BLaER1 treated with 17β-estradiol and CSF1 and Interleukin-3, amounts not matched to agents 10 nM and 100 nM (cell line): Measurements from ENCODE around the gene SLIRP.
A peak's percentile ranks its signal among the peaks of the same experiment; 100 is the strongest.

Source experiments
- H3K27ac ChIP-seq, 11 experiments: shearing (Covaris generic); formaldehyde crosslinking; 2 replicates each; pipeline ENCODE4 v1.8.1; 2022
- H3K27me3 ChIP-seq, 11 experiments: shearing (Covaris generic); formaldehyde crosslinking; 2 replicates each; pipeline ENCODE4 v1.8.1; 2022
- H3K36me3 ChIP-seq, 11 experiments: shearing (Covaris generic); formaldehyde crosslinking; 2 replicates each; pipeline ENCODE4 v1.8.1; 2022
- H3K4me1 ChIP-seq, 10 experiments: shearing (Covaris generic); formaldehyde crosslinking; 2 replicates each; pipeline ENCODE4 v1.8.1; 2022
- H3K4me2 ChIP-seq, 11 experiments: shearing (Covaris generic); formaldehyde crosslinking; 2 replicates each; pipeline ENCODE4 v1.8.1; 2022
- H3K4me3 ChIP-seq, 10 experiments: shearing (Covaris generic); formaldehyde crosslinking; 2 replicates each; pipeline ENCODE4 v1.8.1; 2022
- H3K9ac ChIP-seq, 11 experiments: shearing (Covaris generic); formaldehyde crosslinking; 2 replicates each; pipeline ENCODE4 v1.8.1; 2022
- H3K9me3 ChIP-seq, 11 experiments: shearing (Covaris generic); formaldehyde crosslinking; replicated peaks in 1 of 11; 2 replicates each; pipeline ENCODE4 v1.8.1; 2022
- H4K20me1 ChIP-seq, 11 experiments: shearing (Covaris generic); formaldehyde crosslinking; 2 replicates each; pipeline ENCODE4 v1.8.1; 2022
- Cebpa-rat ChIP-seq, 11 experiments: shearing (Covaris generic); IDR thresholded peaks; 2 replicates each; pipeline ENCODE4 v1.8.1; 2022

The SLIRP gene

GRCh38 chr14:77681196-77682157 is 26.4 kb upstream of the SLIRP start:
- Histone ChIP-seq H3K4me3 (no peak overlapping the region), H3K36me3 (peaks cover 64 to 95% (median 82%) of the 10 kb centered on the region in 11 experiments), H3K27me3 (no peaks in the 10 kb centered on the region), H3K9ac (no peak overlapping the region), H3K27ac (no peak overlapping the region), H4K20me1 (no peaks in the 10 kb centered on the region), H3K4me2 (peak overlapping the region in 5 of 11 experiments; percentile 1 to 37 (median 29); a peak in 6 of 22 replicates), H3K4me1 (peaks cover 0 to 17% (median 11%) of the 10 kb centered on the region in 10 experiments; a peak in 11 of 20 replicates), H3K9me3 (no peaks in the 10 kb centered on the region)
- no peak for TF ChIP-seq Cebpa-rat (IDR thresholded peaks at IDR 0.05)

- H3K9me3 ChIP-seq, result no peaks in the 10 kb centered on the region
- peak overlapping the region in 5 of 11 experiments; percentile 1 to 37 (median 29); a peak in 5 of 22 replicates for H3K4me2 ChIP-seq
- H4K20me1 ChIP-seq, result no peaks in the 10 kb centered on the region
- peaks cover 68 to 95% (median 83%) of the 10 kb centered on the region in 11 experiments for H3K36me3 ChIP-seq
- no peak overlapping the region for H3K27ac ChIP-seq
- H3K9ac ChIP-seq, result no peak overlapping the region
- H3K27me3 ChIP-seq, result no peaks in the 10 kb centered on the region
- TF ChIP-seq Cebpa-rat (IDR thresholded peaks at IDR 0.05), result no peak
- H3K4me1 ChIP-seq, result peaks cover 0 to 17% (median 11%) of the 10 kb centered on the region in 10 experiments; a peak in 11 of 20 replicates
- no peak overlapping the region for H3K4me3 ChIP-seq
Observed at GRCh38 chr14:77682158-77682553, 25.7 kb upstream of the SLIRP start.

GRCh38 chr14:77691259-77691658 is 16.6 kb upstream of the SLIRP start:
- Histone ChIP-seq H3K9ac (no peak overlapping the region), H3K27ac (no peak overlapping the region), H3K36me3 (peaks cover 92 to 100% (median 99%) of the 10 kb centered on the region in 11 experiments), H3K9me3 (no peaks in the 10 kb centered on the region), H3K4me3 (no peak overlapping the region), H4K20me1 (peaks cover 0 to 12% (median 2%) of the 10 kb centered on the region in 11 experiments; a peak in 9 of 22 replicates), H3K4me2 (no peak overlapping the region), H3K27me3 (no peaks in the 10 kb centered on the region), H3K4me1 (no peaks in the 10 kb centered on the region; a peak in 1 of 20 replicates)
- TF ChIP-seq Cebpa-rat (IDR thresholded peaks at IDR 0.05), result no peak

GRCh38 chr14:77707355-77707723 is 564 bp upstream of the SLIRP start:
- no peak for TF ChIP-seq Cebpa-rat (IDR thresholded peaks at IDR 0.05)
- peak overlapping the region; percentile 84 to 99 (median 96) for H3K4me3 ChIP-seq
- peaks cover 30 to 39% (median 35%) of the 10 kb centered on the region in 10 experiments for H3K4me1 ChIP-seq
- peak overlapping the region; percentile 79 to 91 (median 87) for H3K9ac ChIP-seq
- H3K27me3 ChIP-seq, result no peaks in the 10 kb centered on the region
- peaks cover 0 to 73% (median 43%) of the 10 kb centered on the region in 11 experiments; a peak in 20 of 22 replicates for H4K20me1 ChIP-seq
- no peaks in the 10 kb centered on the region for H3K9me3 ChIP-seq
- peak overlapping the region; percentile 40 to 87 (median 83); a peak in 21 of 22 replicates for H3K27ac ChIP-seq
- H3K36me3 ChIP-seq, result peaks cover 51 to 74% (median 65%) of the 10 kb centered on the region in 11 experiments
- H3K4me2 ChIP-seq, result peak overlapping the region; percentile 90 to 97 (median 94)

GRCh38 chr14:77708749-77709148 is 846 bp downstream of the SLIRP start:
- Histone ChIP-seq H3K27ac (peak overlapping the region in 10 of 11 experiments; percentile 70 to 87 (median 84); a peak in 21 of 22 replicates), H3K9me3 (no peaks in the 10 kb centered on the region), H3K4me2 (peak overlapping the region; percentile 86 to 95 (median 93)), H3K4me3 (peak overlapping the region; percentile 84 to 99 (median 96)), H4K20me1 (peaks cover 5 to 87% (median 57%) of the 10 kb centered on the region in 11 experiments; a peak in 20 of 22 replicates), H3K9ac (peak overlapping the region; percentile 79 to 91 (median 87)), H3K27me3 (no peaks in the 10 kb centered on the region), H3K36me3 (peaks cover 49 to 74% (median 64%) of the 10 kb centered on the region in 11 experiments), H3K4me1 (peaks cover 30 to 39% (median 35%) of the 10 kb centered on the region in 10 experiments)
- no peak for TF ChIP-seq Cebpa-rat (IDR thresholded peaks at IDR 0.05)

- Histone ChIP-seq H3K9ac (peak overlapping the region; percentile 79 to 91 (median 87); a peak in 17 of 22 replicates), H3K9me3 (no peaks in the 10 kb centered on the region), H3K4me1 (peaks cover 30 to 39% (median 35%) of the 10 kb centered on the region in 10 experiments), H4K20me1 (peaks cover 6 to 87% (median 64%) of the 10 kb centered on the region in 11 experiments; a peak in 20 of 22 replicates), H3K36me3 (peaks cover 49 to 74% (median 64%) of the 10 kb centered on the region in 11 experiments), H3K4me3 (peak overlapping the region; percentile 84 to 99 (median 96)), H3K27me3 (no peaks in the 10 kb centered on the region), H3K27ac (peak overlapping the region in 5 of 11 experiments; percentile 70 to 87 (median 86); a peak in 5 of 22 replicates), H3K4me2 (peak overlapping the region; percentile 86 to 95 (median 93))
- no peak for TF ChIP-seq Cebpa-rat (IDR thresholded peaks at IDR 0.05)
Observed at GRCh38 chr14:77709412-77709811, 1.5 kb downstream of the SLIRP start.

- no peak for TF ChIP-seq Cebpa-rat (IDR thresholded peaks at IDR 0.05)
- peak overlapping the region; percentile 86 to 95 (median 93); a peak in 21 of 22 replicates for H3K4me2 ChIP-seq
- H4K20me1 ChIP-seq, result peaks cover 14 to 87% (median 67%) of the 10 kb centered on the region in 11 experiments; a peak in 20 of 22 replicates
- peaks cover 52 to 74% (median 64%) of the 10 kb centered on the region in 11 experiments for H3K36me3 ChIP-seq
- peak overlapping the region in 3 of 10 experiments; percentile 96 to 98 (median 97); a peak in 3 of 20 replicates for H3K4me3 ChIP-seq
- H3K4me1 ChIP-seq, result peaks cover 30 to 42% (median 35%) of the 10 kb centered on the region in 10 experiments
- no peak overlapping the region for H3K27ac ChIP-seq
- no peaks in the 10 kb centered on the region for H3K9me3 ChIP-seq
- H3K27me3 ChIP-seq, result no peaks in the 10 kb centered on the region
- peak overlapping the region in 4 of 11 experiments; percentile 4 to 89 (median 84); a peak in 2 of 22 replicates for H3K9ac ChIP-seq
Observed at GRCh38 chr14:77710364-77710763, 2.5 kb downstream of the SLIRP start.

- Histone ChIP-seq H4K20me1 (peaks cover 41 to 100% (median 86%) of the 10 kb centered on the region in 11 experiments; a peak in 21 of 22 replicates), H3K27me3 (no peaks in the 10 kb centered on the region), H3K36me3 (peaks cover 96 to 100% (median 99%) of the 10 kb centered on the region in 11 experiments), H3K4me2 (no peak overlapping the region), H3K27ac (no peak overlapping the region), H3K9ac (no peak overlapping the region), H3K4me1 (peaks cover 5 to 16% (median 6%) of the 10 kb centered on the region in 10 experiments; a peak in 17 of 20 replicates), H3K9me3 (no peaks in the 10 kb centered on the region), H3K4me3 (no peak overlapping the region)
- TF ChIP-seq Cebpa-rat (IDR thresholded peaks at IDR 0.05), result no peak
Observed at GRCh38 chr14:77714926-77715325, 7.0 kb downstream of the SLIRP start.
